Testis (tissue), 3 donors: ENCODE results near the gene DNAH6. TPM values are rescaled to one million over a fixed set of nuclear protein-coding genes. Genes with fewer than 3 reads are reported as not detected.

Experiments used
- DNase-seq: peaks from one replicate; pipeline ENCODE4 v3.0.0-alpha.2; 2019
- H3K27ac ChIP-seq, 2 donors: fragments of 200-600 bp; sonication (generic); one replicate each; pipeline ENCODE4 v1.5.1; 2019
- H3K27me3 ChIP-seq: fragments of 200-600 bp; sonication (generic); one replicate; pipeline ENCODE4 v1.5.1; 2019
- H3K36me3 ChIP-seq: fragments of 200-600 bp; sonication (generic); one replicate; pipeline ENCODE4 v1.5.1; 2017; ENCODE audit warnings: low read depth; ENCODE audit errors: missing control alignments
- H3K4me1 ChIP-seq: fragments of 200-600 bp; sonication (generic); one replicate; pipeline ENCODE4 v1.5.1; 2019
- H3K4me3 ChIP-seq, 2 donors: fragments of 200-600 bp; sonication (generic); one replicate each; pipeline ENCODE4 v1.5.1; 2017 to 2019
- H3K9me3 ChIP-seq: fragments of 200-600 bp; sonication (generic); one replicate; pipeline ENCODE4 v1.5.1; 2017
- CTCF ChIP-seq, 3 experiments: fragments of 450-650 bp in 2 of 3; fragments of 200-600 bp in 1 of 3; sonication (generic) in 1 of 3; IDR thresholded peaks; one replicate each; pipeline ENCODE4 v1.5.1; 2016 to 2019; ENCODE audit warnings: antibody characterized with exemption in 3 of 3, mild to moderate bottlenecking in 2 of 3, moderate library complexity in 1 of 3
- POLR2A ChIP-seq: fragments of 450-650 bp; IDR thresholded peaks from one replicate; pipeline ENCODE4 v1.6.1; 2017; ENCODE audit warnings: antibody characterized with exemption, mild to moderate bottlenecking, moderate library complexity
- WGBS, 2 donors: methylation state at CpG; one replicate each; pipeline ENCODE4 v1.1.5; 2018; 5-methylcytosine and 5-hydroxymethylcytosine counted together
- intact Hi-C: fragments of 100-400 bp; cut with DNase I; formaldehyde crosslinking; loops from one replicate; pipeline ENCODE4 v1.15.1; 2023; ENCODE audit warnings: low total_unique reads
- polyA plus RNA-seq: library from polyadenylated mRNA; stranded (reverse); fragments of 350-450 nt; fragmentation: Illumina TruSeq; extraction: RNeasy Lipid Tissue Mini Kit (QIAGEN cat#74804); gene quantifications from one replicate; pipeline ENCODE4 v1.2.3, GENCODE V29; 2014; ENCODE audit warnings: low read depth, low replicate concordance; ENCODE audit not compliant: insufficient read depth
- total RNA-seq, 2 donors: library from RNA; depleted of rRNA; stranded (reverse); fragments of >200 nt; gene quantifications; one replicate each; pipeline ENCODE4 v1.2.3, GENCODE V29; 2016

DNAH6 gene
- total and polyA plus RNA-seq, 3 donors from 2014 or later, result 7.1 to 18.4 (median 11.8) TPM

DNA sequence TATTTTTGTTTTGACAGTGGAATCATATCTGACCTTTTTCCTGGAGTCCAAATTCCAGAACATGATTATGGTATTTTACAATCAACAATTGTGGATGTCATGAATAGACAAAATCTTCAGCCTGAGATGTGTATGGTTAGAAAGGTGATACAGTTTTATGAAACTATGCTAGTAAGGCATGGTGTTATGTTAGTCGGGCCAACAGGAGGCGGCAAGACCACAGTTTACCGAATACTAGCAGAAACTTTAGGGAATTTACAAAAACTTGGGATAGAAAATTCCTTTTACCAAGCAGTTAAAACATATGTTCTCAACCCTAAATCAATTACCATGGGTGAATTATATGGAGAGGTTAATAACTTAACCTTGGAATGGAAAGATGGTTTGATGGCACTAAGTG lies 137.0 kb downstream of the DNAH6 start:
- Histone ChIP-seq H3K9me3 (no peaks in the 10 kb centered on the region), H3K36me3 (no peaks in the 10 kb centered on the region), H3K4me3 (no peak overlapping the region), H3K27ac (no peak overlapping the region), H3K27me3 (no peaks in the 10 kb centered on the region), H3K4me1 (no peaks in the 10 kb centered on the region)
- 95% methylated on average over 3 of the region's 3 CpGs for WGBS, 2 donors
- no peak for DNase-seq
- TF ChIP-seq POLR2A (no peak), CTCF (IDR thresholded peaks at IDR 0.05) (no peak)
- intact Hi-C loops, result no loop called here

- Histone ChIP-seq H3K4me3 (no peak overlapping the region), H3K27ac (no peak overlapping the region), H3K27me3 (no peaks in the 10 kb centered on the region), H3K4me1 (no peaks in the 10 kb centered on the region), H3K36me3 (no peaks in the 10 kb centered on the region), H3K9me3 (no peaks in the 10 kb centered on the region)
- no peak for DNase-seq
- intact Hi-C loops, result no loop called here
- no peak for TF ChIP-seq CTCF (IDR thresholded peaks at IDR 0.05)
- TF ChIP-seq POLR2A, result no peak
- 87 to 92% methylated on average over 3 of the region's 3 CpGs for WGBS, 2 donors
Observed at GRCh38 chr2:84654414-84654813, 138.1 kb downstream of the DNAH6 start.

GRCh38 chr2:84669122-84669521 lies 152.8 kb downstream of the DNAH6 start:
- intact Hi-C loops, result no loop called here
- Histone ChIP-seq H3K4me3 (no peak overlapping the region), H3K27ac (no peak overlapping the region), H3K36me3 (no peaks in the 10 kb centered on the region), H3K4me1 (no peaks in the 10 kb centered on the region), H3K9me3 (no peaks in the 10 kb centered on the region), H3K27me3 (no peaks in the 10 kb centered on the region)
- no peak for DNase-seq
- WGBS, 2 donors, result 95 to 97% methylated on average over 5 of the region's 5 CpGs
- TF ChIP-seq CTCF (IDR thresholded peaks at IDR 0.05), result no peak
- TF ChIP-seq POLR2A, result no peak

GRCh38 chr2:84674099-84674498 lies 157.8 kb downstream of the DNAH6 start:
- no peaks in the 10 kb centered on the region for H3K36me3 ChIP-seq
- no peak for DNase-seq
- no peaks in the 10 kb centered on the region for H3K9me3 ChIP-seq
- TF ChIP-seq POLR2A (no peak), CTCF (IDR thresholded peaks at IDR 0.05) (no peak)
- no peaks in the 10 kb centered on the region for H3K4me1 ChIP-seq
- no peak overlapping the region for H3K27ac ChIP-seq
- H3K4me3 ChIP-seq, result no peak overlapping the region
- no peaks in the 10 kb centered on the region for H3K27me3 ChIP-seq
- intact Hi-C loops, result no loop called here

DNA sequence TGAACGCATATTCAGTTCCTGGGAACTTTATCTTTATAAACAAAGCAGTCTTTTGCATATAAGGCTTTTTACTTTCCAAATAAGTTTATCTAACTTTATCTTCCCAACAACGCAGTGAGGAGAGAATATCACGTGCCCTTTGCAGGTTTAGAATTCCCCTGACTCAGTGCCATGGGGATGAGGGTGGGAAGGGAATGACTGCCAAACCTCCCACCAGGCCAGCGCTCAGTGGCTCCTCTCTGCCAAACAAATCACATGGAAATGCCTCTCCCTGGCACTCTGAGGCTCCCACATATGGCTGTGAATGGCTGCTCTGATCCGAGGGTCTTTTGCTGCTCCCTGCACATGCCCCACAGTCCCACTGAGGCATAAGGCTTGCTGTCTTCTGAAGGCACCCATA lies 158.3 kb downstream of the DNAH6 start:
- no peak for TF ChIP-seq CTCF (IDR thresholded peaks at IDR 0.05)
- no peak for TF ChIP-seq POLR2A
- no peak overlapping the region for H3K27ac ChIP-seq
- H3K9me3 ChIP-seq, result no peaks in the 10 kb centered on the region
- intact Hi-C loops, result no loop called here
- no peak overlapping the region for H3K4me3 ChIP-seq
- DNase-seq, result no peak
- no peaks in the 10 kb centered on the region for H3K27me3 ChIP-seq
- no peaks in the 10 kb centered on the region for H3K36me3 ChIP-seq
- H3K4me1 ChIP-seq, result no peaks in the 10 kb centered on the region
- 58 to 64% methylated on average over 5 of the region's 5 CpGs for WGBS, 2 donors
